Ovary (tissue), 3 donors: ENCODE measurements around the gene NUB1.

Experiments used
- CTCF ChIP-seq, 3 donors: fragments of 450-650 bp in 2 of 3; fragments of 200-600 bp in 1 of 3; IDR thresholded peaks; one replicate each; pipeline versions ENCODE4 v1.5.1 to v1.8.0; 2016 to 2022; ENCODE audit warnings: antibody characterized with exemption in 3 of 3, mild to moderate bottlenecking in 1 of 3
- EP300 ChIP-seq: sonication (generic); formaldehyde crosslinking; IDR thresholded peaks from one replicate; pipeline ENCODE4 v1.6.1; 2017; ENCODE audit warnings: antibody characterized with exemption
- POLR2A ChIP-seq: fragments of 450-650 bp; IDR thresholded peaks from one replicate; pipeline ENCODE4 v1.6.1; 2017; ENCODE audit warnings: antibody characterized with exemption, mild to moderate bottlenecking, moderate library complexity
- donor health status: DM: no; HTN: no; CAD: no.

- TF ChIP-seq CTCF (IDR thresholded peaks at IDR 0.05), result no peak
- no peak for TF ChIP-seq POLR2A
- TF ChIP-seq EP300, result no peak
These were observed 34.1 kb downstream of the NUB1 start for GRCh38 chr7:151375530-151376217.
